Measurements from ENCODE around the gene GPR3.

- TF ChIP-seq CTCF (IDR thresholded peaks at IDR 0.05; ENCODE audit: insufficient read depth, low read length, poor library complexity, severe bottlenecking) (no peak), EZH2phosphoT487 (conservative IDR thresholded peaks at IDR 0.05; ENCODE audit: low read length) (no peak)
Measured at GRCh38 chr1:27409669-27410068, 17.2 kb downstream of the GPR3 start.

Measured in SU-DHL-6 (cell line).